Trophoblast cell (in vitro differentiated cells and primary cell): ENCODE results near the gene NTM.

Experiments used
- DNase-seq, 2 donors: peaks; one replicate each; pipeline ENCODE4 v3.0.0-alpha.2; 2016
- H2AFZ ChIP-seq: 2 replicates; pipeline ENCODE4 v1.6.1; 2013; ENCODE audit warnings: low read length, moderate library complexity, mild to moderate bottlenecking; ENCODE audit not compliant: insufficient read depth, poor library complexity
- H2AK5ac ChIP-seq: 2 replicates; pipeline ENCODE4 v1.6.1; 2013; ENCODE audit warnings: mild to moderate bottlenecking, low read length
- H2BK120ac ChIP-seq: 2 replicates; pipeline ENCODE4 v1.6.1; 2013; ENCODE audit warnings: low read length, mild to moderate bottlenecking, moderate library complexity; ENCODE audit not compliant: insufficient read depth, poor library complexity
- H2BK12ac ChIP-seq: 2 replicates; pipeline ENCODE4 v1.6.1; 2013; ENCODE audit warnings: mild to moderate bottlenecking, low read length, moderate library complexity
- H2BK5ac ChIP-seq: 2 replicates; pipeline ENCODE4 v1.6.1; 2013; ENCODE audit warnings: low read length, low read depth, moderate library complexity, mild to moderate bottlenecking; ENCODE audit not compliant: poor library complexity
- H3K14ac ChIP-seq: 2 replicates; pipeline ENCODE4 v1.6.1; 2013; ENCODE audit warnings: mild to moderate bottlenecking, low read length
- H3K18ac ChIP-seq: 2 replicates; pipeline ENCODE4 v1.6.1; 2013; ENCODE audit warnings: mild to moderate bottlenecking, low read length
- H3K23ac ChIP-seq: 2 replicates; pipeline ENCODE4 v1.6.1; 2013; ENCODE audit warnings: low read length
- H3K27ac ChIP-seq: 2 replicates; pipeline ENCODE4 v1.5.1; 2013; ENCODE audit warnings: low read depth, mild to moderate bottlenecking, inconsistent platforms, low read length, moderate library complexity
- H3K27me3 ChIP-seq: 2 replicates; pipeline ENCODE4 v1.6.1; 2013; ENCODE audit warnings: inconsistent platforms, mild to moderate bottlenecking, low read length, moderate library complexity; ENCODE audit not compliant: insufficient read depth
- H3K36me3 ChIP-seq, 2 experiments: 1 replicate in 1 of 2; 2 replicates in 1 of 2; pipeline ENCODE4 v1.6.1; 2013; ENCODE audit warnings: low read length in 2 of 2, mild to moderate bottlenecking in 2 of 2, moderate library complexity in 1 of 2; ENCODE audit not compliant: insufficient read depth in 2 of 2, control insufficient read depth in 1 of 2
- H3K4ac ChIP-seq: 2 replicates; pipeline ENCODE4 v1.6.1; 2013; ENCODE audit warnings: low read depth, mild to moderate bottlenecking, low read length, moderate library complexity
- H3K4me1 ChIP-seq, 2 experiments: 1 replicate in 1 of 2; 2 replicates in 1 of 2; pipeline ENCODE4 v1.6.1; 2013; ENCODE audit warnings: low read length in 2 of 2, mild to moderate bottlenecking in 2 of 2, moderate library complexity in 1 of 2; ENCODE audit not compliant: insufficient read depth in 2 of 2, control insufficient read depth in 1 of 2
- H3K4me2 ChIP-seq: 2 replicates; pipeline ENCODE4 v1.6.1; 2013; ENCODE audit warnings: inconsistent platforms, mild to moderate bottlenecking, low read length, moderate library complexity
- H3K4me3 ChIP-seq: 2 replicates; pipeline ENCODE4 v1.5.1; 2013; ENCODE audit warnings: mild to moderate bottlenecking, low read depth, low read length, inconsistent platforms
- H3K79me1 ChIP-seq: one replicate; pipeline ENCODE4 v1.6.1; 2013; ENCODE audit warnings: low read length
- H3K79me2 ChIP-seq: 2 replicates; pipeline ENCODE4 v1.6.1; 2013; ENCODE audit warnings: low read length, mild to moderate bottlenecking; ENCODE audit not compliant: control insufficient read depth, insufficient read depth, poor library complexity
- H3K9ac ChIP-seq: 2 replicates; pipeline ENCODE4 v1.6.1; 2013; ENCODE audit warnings: mild to moderate bottlenecking, low read length
- H3K9me3 ChIP-seq: 2 replicates; pipeline ENCODE4 v1.6.1; 2013; ENCODE audit warnings: low read depth, mild to moderate bottlenecking, control low read depth, inconsistent platforms, low read length; ENCODE audit not compliant: insufficient read depth
- H4K12ac ChIP-seq: 2 replicates; pipeline ENCODE4 v1.6.1; 2013; ENCODE audit warnings: low read depth, mild to moderate bottlenecking, low read length, moderate library complexity
- H4K8ac ChIP-seq: 2 replicates; pipeline ENCODE4 v1.6.1; 2013; ENCODE audit warnings: low read depth, mild to moderate bottlenecking, low read length, moderate library complexity
- H4K91ac ChIP-seq: one replicate; pipeline ENCODE4 v1.6.1; 2013; ENCODE audit warnings: low read depth, mild to moderate bottlenecking, low read length, moderate library complexity
- WGBS: extraction: QIAGEN DNeasy Blood & Tissue Kit; methylation state at CpG from one replicate; pipeline ENCODE4 v1.1.7; 2013; ENCODE audit warnings: missing lambda C conversion rate; ENCODE audit not compliant: insufficient read length, insufficient coverage; ENCODE audit errors: extremely low coverage; 5-methylcytosine and 5-hydroxymethylcytosine counted together

The NTM gene

DNA sequence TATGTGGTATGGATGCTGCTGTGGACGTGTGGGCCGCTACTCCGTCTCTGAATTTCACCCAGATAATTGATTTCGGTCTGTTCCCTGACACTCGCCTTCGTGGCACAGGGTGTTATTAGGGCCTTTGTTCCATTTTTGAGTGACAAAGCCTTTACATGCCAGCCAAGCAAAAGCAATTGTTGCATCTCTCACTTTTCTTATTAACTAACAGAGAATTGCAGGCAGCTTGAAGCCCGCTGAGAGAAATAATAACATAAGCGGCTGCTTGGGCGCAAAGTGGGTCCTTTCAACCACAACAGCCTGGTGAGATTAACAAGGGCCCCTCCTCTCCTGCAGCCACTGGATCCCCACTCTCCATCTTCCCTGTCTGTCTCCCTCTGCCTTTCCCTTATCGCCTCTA is 449.4 kb downstream of the NTM start:
- WGBS, result no CpG with 5 or more reads among the region's 10 CpGs
- Histone ChIP-seq H3K23ac (no peak overlapping the region), H2AK5ac (no peak overlapping the region), H3K27me3 (no peaks in the 10 kb centered on the region), H3K27ac (no peak overlapping the region), H3K4me3 (no peak overlapping the region), H3K79me2 (no peaks in the 10 kb centered on the region), H3K4me1 (no peaks in the 10 kb centered on the region), H3K9me3 (no peaks in the 10 kb centered on the region), H2AFZ (no peak overlapping the region), H3K4me2 (no peak overlapping the region), H3K18ac (no peak overlapping the region), H4K91ac (no peak overlapping the region), H2BK5ac (no peak overlapping the region), H4K12ac (no peak overlapping the region), H3K14ac (no peak overlapping the region), H3K36me3 (no peaks in the 10 kb centered on the region), H3K9ac (no peak overlapping the region), H2BK120ac (no peak overlapping the region), H3K4ac (no peak overlapping the region), H3K79me1 (no peaks in the 10 kb centered on the region), H2BK12ac (no peak overlapping the region), H4K8ac (no peak overlapping the region)
- DNase-seq, result no peak

DNA sequence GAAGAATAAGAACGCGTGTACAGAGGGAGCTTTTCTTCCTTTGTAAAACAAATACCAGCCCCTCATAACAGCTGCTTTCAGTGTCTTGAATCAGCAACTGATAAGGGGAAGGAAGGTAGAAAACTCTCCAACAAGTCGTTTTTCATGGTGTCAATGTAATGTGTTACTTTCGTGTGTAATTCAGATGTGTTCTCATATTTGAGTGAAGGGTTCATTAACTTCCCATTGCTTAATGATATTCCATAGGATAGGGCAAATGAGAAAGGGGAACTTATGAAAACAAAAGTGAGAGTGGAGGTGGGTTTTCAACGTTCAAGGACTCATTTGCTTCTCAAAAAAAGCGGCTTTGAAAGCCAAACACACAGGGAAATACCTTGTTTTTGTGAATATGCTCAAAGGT is 452.1 kb downstream of the NTM start:
- WGBS, result no CpG with 5 or more reads among the region's 6 CpGs
- no peak overlapping the region for H3K18ac ChIP-seq
- no peak overlapping the region for H3K23ac ChIP-seq
- no peak overlapping the region for H2BK5ac ChIP-seq
- H3K79me2 ChIP-seq, result no peaks in the 10 kb centered on the region
- H3K9ac ChIP-seq, result no peak overlapping the region
- no peak overlapping the region for H3K4me3 ChIP-seq
- H2BK12ac ChIP-seq, result no peak overlapping the region
- no peak overlapping the region for H2BK120ac ChIP-seq
- no peak for DNase-seq
- H3K4ac ChIP-seq, result no peak overlapping the region
- no peak overlapping the region for H2AFZ ChIP-seq
- no peaks in the 10 kb centered on the region for H3K4me1 ChIP-seq
- H3K36me3 ChIP-seq, result no peaks in the 10 kb centered on the region
- no peaks in the 10 kb centered on the region for H3K9me3 ChIP-seq
- no peak overlapping the region for H2AK5ac ChIP-seq
- H3K14ac ChIP-seq, result no peak overlapping the region
- no peak overlapping the region for H4K8ac ChIP-seq
- H3K27me3 ChIP-seq, result no peaks in the 10 kb centered on the region
- no peak overlapping the region for H4K12ac ChIP-seq
- no peak overlapping the region for H4K91ac ChIP-seq
- H3K27ac ChIP-seq, result no peak overlapping the region
- H3K4me2 ChIP-seq, result no peak overlapping the region
- H3K79me1 ChIP-seq, result no peaks in the 10 kb centered on the region

DNA sequence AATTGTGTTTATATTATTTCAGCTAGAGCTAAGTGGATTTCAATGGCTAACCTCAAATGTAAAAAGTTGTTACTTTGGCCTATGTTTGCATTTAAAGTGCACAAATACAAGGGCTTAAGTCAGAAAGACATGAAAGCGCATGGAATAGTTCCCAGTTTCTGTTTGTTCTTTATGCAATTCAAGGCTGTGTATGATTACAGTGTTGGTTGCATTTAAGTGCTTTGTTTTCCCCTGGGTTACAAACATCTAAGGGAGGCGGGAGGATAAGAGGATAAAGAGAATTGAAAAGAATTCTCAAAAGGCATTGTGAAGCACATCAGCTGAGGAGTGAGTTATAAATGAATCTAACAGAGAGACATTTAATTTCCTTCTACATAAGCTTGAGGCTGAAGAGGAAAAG is 453.4 kb downstream of the NTM start:
- Histone ChIP-seq H3K4me3 (no peak overlapping the region), H3K9me3 (no peaks in the 10 kb centered on the region), H2BK120ac (no peak overlapping the region), H3K4me1 (no peaks in the 10 kb centered on the region), H3K18ac (no peak overlapping the region), H4K91ac (no peak overlapping the region), H4K8ac (no peak overlapping the region), H2BK5ac (no peak overlapping the region), H3K79me2 (no peaks in the 10 kb centered on the region), H3K14ac (no peak overlapping the region), H2AK5ac (no peak overlapping the region), H3K27ac (no peak overlapping the region), H3K9ac (no peak overlapping the region), H4K12ac (no peak overlapping the region), H3K36me3 (no peaks in the 10 kb centered on the region), H3K4me2 (no peak overlapping the region), H3K79me1 (no peaks in the 10 kb centered on the region), H2BK12ac (no peak overlapping the region), H2AFZ (no peak overlapping the region), H3K23ac (no peak overlapping the region), H3K4ac (no peak overlapping the region), H3K27me3 (no peaks in the 10 kb centered on the region)
- no peak for DNase-seq
- no CpG with 5 or more reads among the region's 2 CpGs for WGBS

DNA sequence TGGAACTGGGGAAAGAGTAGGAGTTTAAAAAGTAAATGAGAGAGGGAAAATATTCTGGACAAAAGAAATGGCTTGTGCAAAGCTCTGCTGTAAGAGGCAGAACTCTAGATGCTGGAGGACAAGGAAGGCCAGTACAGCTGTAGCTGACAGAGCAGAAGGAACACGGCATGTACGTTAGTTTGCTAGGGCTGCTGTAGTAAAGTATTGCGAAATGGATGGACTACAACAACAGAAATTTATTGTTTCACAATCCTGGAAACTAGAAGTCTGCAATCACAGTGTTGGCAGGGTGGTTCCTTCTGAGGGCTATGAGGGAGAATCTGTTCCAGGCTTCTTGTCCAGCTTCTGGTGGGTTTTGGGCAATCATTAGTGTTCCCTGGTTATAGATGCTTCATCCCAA is 454.4 kb downstream of the NTM start:
- Histone ChIP-seq H2BK120ac (no peak overlapping the region), H3K79me2 (no peaks in the 10 kb centered on the region), H2AK5ac (no peak overlapping the region), H3K4ac (no peak overlapping the region), H3K79me1 (no peaks in the 10 kb centered on the region), H3K9ac (no peak overlapping the region), H4K8ac (no peak overlapping the region), H2BK5ac (no peak overlapping the region), H3K36me3 (no peaks in the 10 kb centered on the region), H4K91ac (no peak overlapping the region), H3K4me1 (no peaks in the 10 kb centered on the region), H3K27me3 (no peaks in the 10 kb centered on the region), H2AFZ (no peak overlapping the region), H3K23ac (no peak overlapping the region), H2BK12ac (no peak overlapping the region), H4K12ac (no peak overlapping the region), H3K9me3 (no peaks in the 10 kb centered on the region), H3K27ac (no peak overlapping the region), H3K4me3 (no peak overlapping the region), H3K18ac (no peak overlapping the region), H3K14ac (no peak overlapping the region), H3K4me2 (no peak overlapping the region)
- WGBS, result no CpG with 5 or more reads among the region's 3 CpGs
- DNase-seq, result no peak
